GM18526 (cell line): ENCODE measurements around the gene RGS14.

Experiments
- POLR2A ChIP-seq: IDR thresholded peaks from 3 replicates; pipeline ENCODE4 v1.6.1; 2011; ENCODE audit not compliant: insufficient read length; ENCODE audit errors: extremely low read depth

RGS14 gene

GRCh38 chr5:177390363-177391300 is 32.9 kb downstream of the RGS14 start:
- TF ChIP-seq POLR2A, result no peak

GRCh38 chr5:177392765-177393164 is 35.0 kb downstream of the RGS14 start:
- no peak for TF ChIP-seq POLR2A

- TF ChIP-seq POLR2A, result no peak
Measured at GRCh38 chr5:177393206-177393765, 35.6 kb downstream of the RGS14 start.

GRCh38 chr5:177393990-177394389 is 36.3 kb downstream of the RGS14 start:
- no peak for TF ChIP-seq POLR2A

- TF ChIP-seq POLR2A, result no peak
Measured at GRCh38 chr5:177396078-177396477, 38.4 kb downstream of the RGS14 start.

GRCh38 chr5:177396807-177397206 is 39.1 kb downstream of the RGS14 start:
- no peak for TF ChIP-seq POLR2A

GRCh38 chr5:177397875-177398390 is 40.2 kb downstream of the RGS14 start:
- TF ChIP-seq POLR2A, result no peak

GRCh38 chr5:177399997-177400868 is 42.5 kb downstream of the RGS14 start, which contains the start of gene PFN3:
PFN3 (minus strand) TSS chr5:177400661; CDS start chr5:177400576, 85 bp downstream.
- TF ChIP-seq POLR2A, result no peak

- TF ChIP-seq POLR2A, result no peak
Measured at GRCh38 chr5:177402271-177403043, 44.7 kb downstream of the RGS14 start.

- TF ChIP-seq POLR2A, result no peak
Measured at GRCh38 chr5:177403102-177403791, 45.5 kb downstream of the RGS14 start.

GRCh38 chr5:177403792-177404640 is 46.3 kb downstream of the RGS14 start:
- peak; percentile 25 for TF ChIP-seq POLR2A

- TF ChIP-seq POLR2A, result no peak
Measured at GRCh38 chr5:177404641-177405179, 47.0 kb downstream of the RGS14 start.

GRCh38 chr5:177405312-177405711 is 47.6 kb downstream of the RGS14 start:
- TF ChIP-seq POLR2A, result no peak
